ENCODE results near the gene NID1.

DNA sequence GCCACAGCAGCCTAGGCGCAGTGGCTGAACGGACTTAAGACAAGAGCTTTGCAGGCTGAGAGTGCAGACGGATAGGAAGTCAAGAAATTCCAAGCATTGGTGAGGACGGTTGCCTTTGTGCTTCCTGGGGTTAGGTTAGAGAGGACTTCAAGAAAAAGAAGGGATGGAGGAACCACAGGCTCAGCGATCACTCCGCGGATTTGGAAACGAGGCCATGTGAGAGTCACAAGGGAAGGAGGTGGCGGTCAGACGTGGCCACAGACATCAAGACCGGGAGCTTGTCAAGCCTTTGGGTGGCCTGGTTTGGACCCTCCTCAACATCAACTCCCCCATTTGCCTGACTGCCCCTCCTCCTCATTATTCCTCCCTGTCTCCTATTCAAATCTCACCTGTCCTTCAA lies 62.3 kb downstream of the NID1 start:
- TF ChIP-seq, protein P1, sequence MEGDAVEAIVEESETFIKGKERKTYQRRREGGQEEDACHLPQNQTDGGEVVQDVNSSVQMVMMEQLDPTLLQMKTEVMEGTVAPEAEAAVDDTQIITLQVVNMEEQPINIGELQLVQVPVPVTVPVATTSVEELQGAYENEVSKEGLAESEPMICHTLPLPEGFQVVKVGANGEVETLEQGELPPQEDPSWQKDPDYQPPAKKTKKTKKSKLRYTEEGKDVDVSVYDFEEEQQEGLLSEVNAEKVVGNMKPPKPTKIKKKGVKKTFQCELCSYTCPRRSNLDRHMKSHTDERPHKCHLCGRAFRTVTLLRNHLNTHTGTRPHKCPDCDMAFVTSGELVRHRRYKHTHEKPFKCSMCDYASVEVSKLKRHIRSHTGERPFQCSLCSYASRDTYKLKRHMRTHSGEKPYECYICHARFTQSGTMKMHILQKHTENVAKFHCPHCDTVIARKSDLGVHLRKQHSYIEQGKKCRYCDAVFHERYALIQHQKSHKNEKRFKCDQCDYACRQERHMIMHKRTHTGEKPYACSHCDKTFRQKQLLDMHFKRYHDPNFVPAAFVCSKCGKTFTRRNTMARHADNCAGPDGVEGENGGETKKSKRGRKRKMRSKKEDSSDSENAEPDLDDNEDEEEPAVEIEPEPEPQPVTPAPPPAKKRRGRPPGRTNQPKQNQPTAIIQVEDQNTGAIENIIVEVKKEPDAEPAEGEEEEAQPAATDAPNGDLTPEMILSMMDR (conservative IDR thresholded peaks at IDR 0.05; ENCODE audit: low read depth, low read length): no peak
- no peak for TF ChIP-seq EZH2phosphoT487 (IDR thresholded peaks at IDR 0.05; ENCODE audit: borderline replicate concordance, low read length)
